ENCODE measurements around the gene ADAMTS9. TPM values are rescaled to one million over a fixed set of nuclear protein-coding genes. Genes with fewer than 3 reads are reported as not detected.

Gene ADAMTS9
- total and polyA plus RNA-seq, 4 donors, result 1.2 to 13.8 (median 7.4) TPM

DNA sequence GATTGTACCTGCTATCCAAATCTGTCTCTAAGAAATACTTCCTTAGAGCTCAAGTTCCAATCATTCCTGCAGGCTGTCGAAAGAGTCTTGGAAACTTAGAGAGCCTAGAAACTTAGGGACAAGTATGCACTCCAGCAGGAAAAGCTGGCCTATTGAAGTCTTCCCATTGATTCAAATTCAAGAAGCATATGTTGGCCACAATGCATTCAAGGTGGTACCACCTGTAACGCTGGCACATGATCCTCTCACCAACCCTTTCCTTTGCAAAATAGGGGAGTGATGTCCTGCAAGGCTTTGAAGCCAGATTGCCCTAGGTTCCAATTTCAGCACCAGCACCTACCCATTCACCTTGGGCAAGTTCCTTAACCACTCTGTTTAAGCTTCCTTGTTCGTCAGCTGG, 6.0 kb downstream of the ADAMTS9 start:
- Histone ChIP-seq H3K27ac (ENCODE audit: low read depth in 1 of 2, low read length in 2 of 2) (no peak overlapping the region), H3K9me3 (ENCODE audit: control insufficient read depth in 4 of 4, low read length in 3 of 4) (no peaks in the 10 kb centered on the region), H3K27me3 (ENCODE audit: control insufficient read depth in 4 of 4, insufficient read depth in 4 of 4, low read length in 3 of 4) (no peaks in the 10 kb centered on the region), H3K4me1 (ENCODE audit: control insufficient read depth in 4 of 4, insufficient read depth in 4 of 4, low read length in 3 of 4) (peaks cover 0 to 19% (median 17%) of the 10 kb centered on the region in 4 donors), H3K9ac (ENCODE audit: low read depth in 1 of 2, low read length in 2 of 2) (no peak overlapping the region), H3K4me3 (ENCODE audit: low read depth in 1 of 3, low read length in 3 of 3) (no peak overlapping the region), H3K36me3 (ENCODE audit: control insufficient read depth in 4 of 4, insufficient read depth in 3 of 4, low read depth in 1 of 4, low read length in 3 of 4) (no peaks in the 10 kb centered on the region)
- no peak for DNase-seq (ENCODE audit: low spot score)
- 66% methylated on average over 3 of the region's 3 CpGs for WGBS
- no peak for TF ChIP-seq NR2F2 (IDR thresholded peaks at IDR 0.05)
- TF ChIP-seq, protein P1, sequence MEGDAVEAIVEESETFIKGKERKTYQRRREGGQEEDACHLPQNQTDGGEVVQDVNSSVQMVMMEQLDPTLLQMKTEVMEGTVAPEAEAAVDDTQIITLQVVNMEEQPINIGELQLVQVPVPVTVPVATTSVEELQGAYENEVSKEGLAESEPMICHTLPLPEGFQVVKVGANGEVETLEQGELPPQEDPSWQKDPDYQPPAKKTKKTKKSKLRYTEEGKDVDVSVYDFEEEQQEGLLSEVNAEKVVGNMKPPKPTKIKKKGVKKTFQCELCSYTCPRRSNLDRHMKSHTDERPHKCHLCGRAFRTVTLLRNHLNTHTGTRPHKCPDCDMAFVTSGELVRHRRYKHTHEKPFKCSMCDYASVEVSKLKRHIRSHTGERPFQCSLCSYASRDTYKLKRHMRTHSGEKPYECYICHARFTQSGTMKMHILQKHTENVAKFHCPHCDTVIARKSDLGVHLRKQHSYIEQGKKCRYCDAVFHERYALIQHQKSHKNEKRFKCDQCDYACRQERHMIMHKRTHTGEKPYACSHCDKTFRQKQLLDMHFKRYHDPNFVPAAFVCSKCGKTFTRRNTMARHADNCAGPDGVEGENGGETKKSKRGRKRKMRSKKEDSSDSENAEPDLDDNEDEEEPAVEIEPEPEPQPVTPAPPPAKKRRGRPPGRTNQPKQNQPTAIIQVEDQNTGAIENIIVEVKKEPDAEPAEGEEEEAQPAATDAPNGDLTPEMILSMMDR (IDR thresholded peaks at IDR 0.05; ENCODE audit: low read depth, low read length, missing input control), result no peak
- TF ChIP-seq RAD21 (IDR thresholded peaks at IDR 0.05), result no peak
- TF ChIP-seq, protein P2, sequence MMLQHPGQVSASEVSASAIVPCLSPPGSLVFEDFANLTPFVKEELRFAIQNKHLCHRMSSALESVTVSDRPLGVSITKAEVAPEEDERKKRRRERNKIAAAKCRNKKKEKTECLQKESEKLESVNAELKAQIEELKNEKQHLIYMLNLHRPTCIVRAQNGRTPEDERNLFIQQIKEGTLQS (IDR thresholded peaks at IDR 0.05), result no peak
- no peak for TF ChIP-seq TAF1 (conservative IDR thresholded peaks at IDR 0.05)
- TF ChIP-seq SP1 (IDR thresholded peaks at IDR 0.05), result no peak
- TF ChIP-seq FOXA2 (IDR thresholded peaks at IDR 0.05), result no peak
- TF ChIP-seq GABPA (IDR thresholded peaks at IDR 0.05 in 1 of 2, conservative IDR thresholded peaks at IDR 0.05 in 1 of 2), result no peak
- TF ChIP-seq, protein P3, sequence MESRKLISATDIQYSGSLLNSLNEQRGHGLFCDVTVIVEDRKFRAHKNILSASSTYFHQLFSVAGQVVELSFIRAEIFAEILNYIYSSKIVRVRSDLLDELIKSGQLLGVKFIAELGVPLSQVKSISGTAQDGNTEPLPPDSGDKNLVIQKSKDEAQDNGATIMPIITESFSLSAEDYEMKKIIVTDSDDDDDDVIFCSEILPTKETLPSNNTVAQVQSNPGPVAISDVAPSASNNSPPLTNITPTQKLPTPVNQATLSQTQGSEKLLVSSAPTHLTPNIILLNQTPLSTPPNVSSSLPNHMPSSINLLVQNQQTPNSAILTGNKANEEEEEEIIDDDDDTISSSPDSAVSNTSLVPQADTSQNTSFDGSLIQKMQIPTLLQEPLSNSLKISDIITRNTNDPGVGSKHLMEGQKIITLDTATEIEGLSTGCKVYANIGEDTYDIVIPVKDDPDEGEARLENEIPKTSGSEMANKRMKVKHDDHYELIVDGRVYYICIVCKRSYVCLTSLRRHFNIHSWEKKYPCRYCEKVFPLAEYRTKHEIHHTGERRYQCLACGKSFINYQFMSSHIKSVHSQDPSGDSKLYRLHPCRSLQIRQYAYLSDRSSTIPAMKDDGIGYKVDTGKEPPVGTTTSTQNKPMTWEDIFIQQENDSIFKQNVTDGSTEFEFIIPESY (IDR thresholded peaks at IDR 0.05), result no peak
- TF ChIP-seq JUND (IDR thresholded peaks at IDR 0.05), result no peak
- TF ChIP-seq HNF4G (IDR thresholded peaks at IDR 0.05), result no peak

DNA sequence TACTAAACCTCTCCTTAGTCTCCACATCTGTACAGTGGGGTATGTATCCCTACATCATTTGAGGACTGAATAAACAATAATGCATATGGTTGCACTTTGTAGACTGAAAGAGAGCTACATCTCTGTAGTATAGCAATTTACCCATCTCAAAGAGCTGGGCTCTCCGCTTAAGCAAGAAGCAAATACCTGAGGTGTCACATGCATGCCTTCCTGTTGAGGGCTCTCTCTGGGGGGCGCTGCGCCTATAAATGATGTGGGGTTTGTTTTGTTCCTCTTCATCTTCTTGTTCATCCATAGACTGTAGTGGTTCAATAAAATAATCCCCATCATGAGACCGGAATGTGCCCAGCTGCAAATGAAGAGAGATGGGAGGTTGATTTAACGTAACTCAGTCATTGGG, 6.8 kb downstream of the ADAMTS9 start:
- no peaks in the 10 kb centered on the region for H3K36me3 ChIP-seq (ENCODE audit: control insufficient read depth in 4 of 4, insufficient read depth in 3 of 4, low read depth in 1 of 4, low read length in 3 of 4)
- H3K9me3 ChIP-seq (ENCODE audit: control insufficient read depth in 4 of 4, low read length in 3 of 4), result no peaks in the 10 kb centered on the region
- no peaks in the 10 kb centered on the region for H3K27me3 ChIP-seq (ENCODE audit: control insufficient read depth in 4 of 4, insufficient read depth in 4 of 4, low read length in 3 of 4)
- no peak overlapping the region for H3K9ac ChIP-seq (ENCODE audit: low read depth in 1 of 2, low read length in 2 of 2)
- no peak for TF ChIP-seq SP1 (IDR thresholded peaks at IDR 0.05)
- no peak for TF ChIP-seq JUND (IDR thresholded peaks at IDR 0.05)
- TF ChIP-seq RAD21 (IDR thresholded peaks at IDR 0.05), result no peak
- no peak for TF ChIP-seq EGR1 (IDR thresholded peaks at IDR 0.05; ENCODE audit: low read depth in 2 of 2)
- no peak for TF ChIP-seq RXRA (IDR thresholded peaks at IDR 0.05)
- TF ChIP-seq, protein P2 (IDR thresholded peaks at IDR 0.05), result no peak
- TF ChIP-seq, protein P4, sequence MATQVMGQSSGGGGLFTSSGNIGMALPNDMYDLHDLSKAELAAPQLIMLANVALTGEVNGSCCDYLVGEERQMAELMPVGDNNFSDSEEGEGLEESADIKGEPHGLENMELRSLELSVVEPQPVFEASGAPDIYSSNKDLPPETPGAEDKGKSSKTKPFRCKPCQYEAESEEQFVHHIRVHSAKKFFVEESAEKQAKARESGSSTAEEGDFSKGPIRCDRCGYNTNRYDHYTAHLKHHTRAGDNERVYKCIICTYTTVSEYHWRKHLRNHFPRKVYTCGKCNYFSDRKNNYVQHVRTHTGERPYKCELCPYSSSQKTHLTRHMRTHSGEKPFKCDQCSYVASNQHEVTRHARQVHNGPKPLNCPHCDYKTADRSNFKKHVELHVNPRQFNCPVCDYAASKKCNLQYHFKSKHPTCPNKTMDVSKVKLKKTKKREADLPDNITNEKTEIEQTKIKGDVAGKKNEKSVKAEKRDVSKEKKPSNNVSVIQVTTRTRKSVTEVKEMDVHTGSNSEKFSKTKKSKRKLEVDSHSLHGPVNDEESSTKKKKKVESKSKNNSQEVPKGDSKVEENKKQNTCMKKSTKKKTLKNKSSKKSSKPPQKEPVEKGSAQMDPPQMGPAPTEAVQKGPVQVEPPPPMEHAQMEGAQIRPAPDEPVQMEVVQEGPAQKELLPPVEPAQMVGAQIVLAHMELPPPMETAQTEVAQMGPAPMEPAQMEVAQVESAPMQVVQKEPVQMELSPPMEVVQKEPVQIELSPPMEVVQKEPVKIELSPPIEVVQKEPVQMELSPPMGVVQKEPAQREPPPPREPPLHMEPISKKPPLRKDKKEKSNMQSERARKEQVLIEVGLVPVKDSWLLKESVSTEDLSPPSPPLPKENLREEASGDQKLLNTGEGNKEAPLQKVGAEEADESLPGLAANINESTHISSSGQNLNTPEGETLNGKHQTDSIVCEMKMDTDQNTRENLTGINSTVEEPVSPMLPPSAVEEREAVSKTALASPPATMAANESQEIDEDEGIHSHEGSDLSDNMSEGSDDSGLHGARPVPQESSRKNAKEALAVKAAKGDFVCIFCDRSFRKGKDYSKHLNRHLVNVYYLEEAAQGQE (IDR thresholded peaks at IDR 0.05), result no peak
- DNase-seq (ENCODE audit: low spot score), result no peak
- no peak overlapping the region for H3K4me3 ChIP-seq (ENCODE audit: low read depth in 1 of 3, low read length in 3 of 3)
- no peak overlapping the region for H3K27ac ChIP-seq (ENCODE audit: low read depth in 1 of 2, low read length in 2 of 2)
- 90% methylated on average over 5 of the region's 5 CpGs for WGBS
- H3K4me1 ChIP-seq (ENCODE audit: control insufficient read depth in 4 of 4, insufficient read depth in 4 of 4, low read length in 3 of 4), result peaks cover 0 to 11% (median 9%) of the 10 kb centered on the region in 4 donors

Measured in liver (tissue), 9 donors.